DMS79 (cell line): ENCODE data around the gene RFC3.
"Not testable (repeated sequence)": the region's sequence is repeated elsewhere in the genome, so short reads cannot be mapped to it uniquely, and the experiment has no call there.

ENCODE experiments used
- DNase-seq: peaks from one replicate; lab custom pipeline; 2025; lab: John Stamatoyannopoulos, UW

Gene RFC3

DNA sequence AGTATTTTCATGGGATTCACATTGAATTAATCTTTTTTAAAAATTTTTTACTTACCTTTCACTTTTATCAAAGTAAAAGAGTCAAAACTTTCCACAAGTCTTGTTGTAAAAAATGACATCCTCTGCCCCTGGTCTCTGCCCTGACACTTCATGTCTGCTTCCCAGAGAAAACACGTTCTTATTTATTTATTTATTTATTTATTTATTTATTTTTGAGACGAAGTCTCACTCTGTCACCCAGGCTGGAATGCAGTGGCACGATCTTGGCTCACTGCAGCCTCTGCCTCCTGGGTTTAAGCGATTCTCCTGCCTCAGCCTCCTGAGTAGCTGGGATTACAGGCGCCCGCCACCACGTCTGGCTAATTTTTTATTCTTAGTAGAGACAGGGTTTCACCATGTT lies 5.1 kb upstream of the RFC3 start:
- DNase-seq, result not testable (repeated sequence)

DNA sequence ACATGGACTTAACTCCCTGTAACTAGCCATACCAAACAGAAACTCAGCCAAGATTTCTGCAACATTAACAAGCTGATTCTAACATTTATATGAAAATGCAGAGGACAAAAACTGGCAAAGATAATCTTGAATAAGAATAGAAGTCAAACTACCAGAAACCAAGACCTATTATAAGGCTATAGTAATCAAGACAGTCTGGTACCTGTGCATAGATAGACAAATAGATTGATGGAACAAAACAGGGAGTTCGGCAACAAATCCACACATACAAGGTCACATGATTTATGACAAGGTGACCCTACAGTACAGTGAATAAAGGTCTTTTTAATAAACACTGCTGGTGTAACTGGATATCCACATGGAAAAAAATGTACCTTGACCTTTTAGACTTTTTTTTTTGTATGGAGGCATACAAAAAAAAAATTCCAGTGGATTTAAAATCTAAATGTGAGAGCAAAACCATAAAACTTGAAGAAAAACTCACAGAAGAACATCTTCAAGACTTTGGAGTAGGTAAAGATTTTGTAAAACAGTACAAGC lies 2.9 kb upstream of the RFC3 start:
- DNase-seq, result no peak

DNA sequence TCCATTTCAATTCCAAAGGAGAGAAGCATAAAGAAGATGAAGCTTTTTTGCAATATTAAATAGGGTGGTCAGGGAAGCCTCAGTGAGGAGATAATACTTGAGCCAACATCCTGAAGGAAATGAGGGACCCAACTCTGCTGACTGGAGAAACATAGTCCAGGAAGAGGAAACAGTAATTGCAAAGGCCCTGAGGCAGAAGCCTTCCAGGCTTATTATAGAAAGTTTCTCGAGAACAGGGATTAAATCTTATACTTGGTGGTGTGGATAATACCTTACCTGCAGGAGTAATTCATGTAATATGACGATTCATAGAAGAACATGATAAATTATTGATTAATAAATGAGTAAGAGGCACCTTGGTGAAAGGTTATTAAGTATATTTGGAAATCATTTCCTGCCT lies 1.0 kb upstream of the RFC3 start:
- no peak for DNase-seq

DNA sequence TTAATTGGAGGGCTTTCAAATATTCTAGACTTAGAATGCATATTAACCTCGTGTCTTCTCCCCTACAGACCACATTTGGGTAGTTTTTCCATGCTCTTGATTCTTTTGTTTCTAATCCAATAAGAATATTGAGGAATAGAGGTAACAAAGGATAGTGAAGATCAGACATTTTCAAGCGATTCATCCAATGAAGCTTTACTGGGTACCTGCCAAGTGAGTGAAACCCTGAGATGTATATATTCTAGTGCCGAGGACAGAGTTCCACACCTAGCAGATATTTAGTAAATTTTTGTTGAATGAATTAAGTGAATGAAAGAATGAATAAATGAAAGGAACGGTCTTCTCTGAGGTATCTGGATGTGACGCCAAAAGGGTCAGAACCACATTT lies 442 bp upstream of the RFC3 start:
- no peak for DNase-seq

DNA sequence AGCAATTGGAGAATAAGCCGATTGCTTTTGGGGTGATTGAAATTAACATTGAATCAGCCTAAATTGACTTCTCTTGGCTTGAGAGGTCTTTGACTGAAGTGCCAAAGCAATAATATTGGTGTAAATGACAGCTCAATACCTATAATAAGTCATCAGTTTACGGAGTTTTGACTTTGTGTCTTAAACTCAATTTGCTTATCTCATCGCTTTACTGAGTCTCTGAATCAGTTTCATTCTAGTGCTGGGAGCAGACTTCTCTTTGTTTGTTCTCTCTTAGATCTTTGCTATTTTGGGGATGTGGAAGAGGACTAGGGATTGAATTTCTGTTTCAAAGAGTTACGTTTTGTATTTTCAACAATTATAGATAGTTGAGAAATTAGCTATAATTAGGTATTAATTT lies 7.1 kb downstream of the RFC3 start:
- no peak for DNase-seq

DNA sequence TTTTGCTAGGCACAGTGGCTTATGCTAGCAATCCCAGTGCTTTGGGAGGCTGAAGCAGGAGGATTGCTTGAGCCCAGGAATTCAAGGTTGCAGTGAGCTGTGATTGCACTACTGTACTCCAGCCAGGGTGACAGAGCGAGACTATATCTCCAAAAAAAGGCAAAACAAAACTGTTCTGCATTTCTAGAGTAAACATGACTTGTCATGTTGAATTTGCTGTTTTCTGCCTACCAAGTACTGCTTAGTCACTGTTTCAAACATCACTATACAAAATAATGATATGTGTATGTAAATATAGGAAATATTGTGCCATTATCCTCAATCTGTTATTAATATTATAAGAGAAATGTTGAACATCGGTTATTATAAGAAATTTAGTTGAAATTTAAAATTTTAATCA lies 9.2 kb downstream of the RFC3 start:
- no peak for DNase-seq

DNA sequence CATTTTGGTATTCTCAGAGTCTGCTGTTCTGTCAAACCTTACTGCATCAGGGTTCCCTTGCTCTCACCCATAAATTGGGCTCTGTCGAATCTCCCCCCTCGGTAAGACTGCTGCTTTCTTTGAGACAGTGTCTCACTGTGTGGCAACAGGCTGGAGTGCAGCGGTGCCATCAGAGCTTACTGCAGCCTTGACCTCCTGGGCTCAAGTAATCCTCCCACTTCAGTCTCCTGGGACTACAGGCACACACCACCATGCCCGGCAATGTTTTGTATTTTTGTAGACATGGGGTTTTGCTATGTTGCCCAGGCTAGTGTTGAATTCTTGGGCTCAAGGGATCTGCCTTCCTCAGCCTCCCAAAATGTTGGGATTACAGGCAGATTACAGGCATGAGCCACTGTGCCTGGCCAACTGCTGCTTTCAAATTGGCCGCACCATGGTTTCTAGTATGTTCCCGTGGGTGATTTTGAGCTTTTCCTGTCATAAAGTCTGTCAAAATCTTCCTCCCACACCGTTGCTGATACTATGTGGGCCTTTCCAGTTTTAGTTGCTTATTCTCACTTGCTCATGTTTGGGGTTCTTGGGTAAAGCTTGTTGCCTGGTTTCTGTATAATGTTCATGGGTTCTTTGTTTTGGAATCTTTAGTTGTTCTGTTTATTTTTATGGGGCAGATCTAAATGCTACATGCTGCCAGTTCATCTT lies 10.6 kb downstream of the RFC3 start:
- no peak for DNase-seq

DNA sequence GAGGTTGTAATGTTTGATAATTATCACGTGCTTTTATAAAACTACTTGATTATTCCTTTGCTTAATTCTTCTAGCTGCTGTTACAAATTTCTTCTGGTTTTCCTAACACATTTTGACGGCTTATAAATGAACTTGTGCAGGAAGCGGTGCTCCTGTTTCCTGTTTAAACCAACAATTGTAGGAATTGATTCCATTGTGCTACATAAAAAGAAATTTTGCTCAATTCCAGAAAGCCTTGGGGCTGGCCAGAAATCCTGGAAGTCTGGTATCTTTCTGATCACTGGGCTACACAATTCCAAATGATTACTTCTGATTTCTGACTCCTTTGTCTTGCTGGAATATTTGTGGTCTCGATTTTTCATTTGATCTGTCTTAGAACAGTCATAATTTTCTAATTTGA lies 14.9 kb downstream of the RFC3 start:
- no peak for DNase-seq

DNA sequence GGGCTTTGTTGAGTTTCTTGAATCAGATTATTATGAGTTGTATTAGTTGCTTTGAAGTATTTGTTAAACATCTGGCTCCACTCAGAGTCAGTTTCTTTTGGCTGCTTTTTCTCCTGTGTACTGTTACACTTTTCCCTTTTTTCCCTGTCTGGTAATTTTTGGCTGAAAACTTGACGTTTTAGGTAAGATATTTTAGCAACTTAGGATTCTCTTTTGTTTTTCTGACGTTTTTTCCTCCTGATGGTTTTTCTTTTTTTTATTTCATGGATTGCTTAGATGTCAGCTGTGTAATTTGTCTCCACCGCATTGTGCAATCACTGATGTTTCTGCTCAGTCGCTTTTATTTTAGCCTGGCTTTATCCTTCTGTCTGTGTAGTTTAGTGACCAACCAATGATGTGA lies 20.7 kb downstream of the RFC3 start:
- no peak for DNase-seq

DNA sequence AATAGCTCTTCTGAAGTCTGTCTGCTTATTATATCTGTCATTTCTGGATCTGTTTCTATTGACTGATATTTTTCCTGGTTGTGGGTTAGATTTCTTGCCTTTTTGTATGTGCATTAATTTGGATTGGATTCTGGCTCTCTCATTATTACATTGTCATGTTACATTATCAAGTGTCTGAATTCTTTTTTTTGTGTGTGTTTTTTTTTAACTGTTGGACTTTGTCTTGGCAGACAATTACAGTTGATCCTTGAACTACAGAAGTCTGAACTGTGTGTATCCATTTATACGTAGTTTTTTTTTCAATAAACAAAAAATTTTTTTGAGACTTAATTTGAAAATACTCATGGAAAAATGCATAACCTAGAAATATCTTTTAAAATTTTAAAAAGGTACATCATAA lies 22.5 kb downstream of the RFC3 start:
- DNase-seq, result no peak

DNA sequence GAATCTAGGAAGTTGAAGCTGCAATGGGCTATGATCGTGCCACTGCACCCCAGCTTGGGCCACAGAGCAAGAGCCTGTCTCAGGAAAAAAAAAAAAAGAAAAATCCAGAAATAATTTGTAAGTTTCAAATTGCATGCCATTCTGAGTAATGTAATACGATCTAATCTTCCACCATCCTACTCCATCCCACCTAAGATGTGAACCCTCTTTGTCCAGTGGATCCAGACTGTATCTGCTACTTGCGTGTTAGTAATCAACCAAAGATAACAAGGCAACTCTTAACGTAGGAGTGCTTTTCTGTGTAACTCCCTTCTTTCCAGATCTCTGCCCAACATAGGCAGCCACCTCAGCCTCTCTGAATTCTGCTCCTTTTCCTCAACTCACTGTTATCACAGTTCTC lies 24.3 kb downstream of the RFC3 start:
- DNase-seq, result no peak

DNA sequence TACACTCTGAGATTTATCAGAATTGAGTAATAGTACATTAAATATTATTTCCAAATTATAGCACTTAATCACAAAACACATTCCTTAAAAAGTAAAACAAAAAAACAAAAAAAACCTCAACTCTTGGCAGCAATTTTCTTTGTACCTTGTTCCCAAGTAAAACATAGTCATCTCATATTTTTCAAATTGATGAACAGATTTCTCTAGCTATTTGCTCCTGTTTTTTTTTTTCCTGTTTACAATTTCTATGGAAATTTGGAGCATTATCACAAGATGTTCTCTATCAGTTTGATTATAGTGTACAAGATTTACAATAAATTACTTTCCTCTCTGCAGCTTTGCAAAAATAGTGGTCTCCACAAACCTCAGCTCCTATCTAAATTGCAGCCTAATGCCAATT lies 25.0 kb downstream of the RFC3 start:
- no peak for DNase-seq

DNA sequence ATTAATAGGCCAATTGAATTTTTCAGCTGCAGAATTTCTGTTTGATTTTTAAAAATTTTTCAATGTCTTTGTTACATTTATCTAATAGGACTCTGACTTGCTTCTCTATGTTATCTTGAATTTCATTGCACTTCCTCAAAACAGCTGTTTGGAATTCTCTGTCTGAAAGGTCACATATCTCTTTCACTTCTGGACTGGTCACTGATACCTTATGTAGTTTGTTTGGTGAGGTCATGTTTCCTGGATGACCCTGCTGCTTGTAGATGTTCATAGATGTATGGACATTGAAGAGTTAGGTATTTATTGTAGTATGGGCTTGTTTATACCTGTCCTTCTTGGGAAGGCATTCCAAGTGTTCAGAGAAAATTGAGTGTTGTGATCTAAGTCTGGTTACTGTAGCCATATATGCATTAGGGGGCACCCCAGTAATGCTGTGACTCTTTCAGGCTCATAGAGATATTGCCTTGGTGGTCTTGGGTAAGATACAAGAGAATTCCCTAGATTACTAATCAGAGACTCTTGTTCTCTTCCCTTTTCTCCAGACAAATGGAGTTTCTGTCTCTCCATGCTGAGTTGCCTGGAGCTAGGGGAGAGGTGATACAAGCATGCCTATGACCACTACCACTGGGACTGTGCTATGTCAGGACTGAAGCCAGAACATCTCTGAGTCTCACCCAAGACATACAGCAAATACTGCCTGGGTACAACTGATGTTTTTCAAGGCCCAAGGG lies 27.8 kb downstream of the RFC3 start:
- DNase-seq, result no peak

DNA sequence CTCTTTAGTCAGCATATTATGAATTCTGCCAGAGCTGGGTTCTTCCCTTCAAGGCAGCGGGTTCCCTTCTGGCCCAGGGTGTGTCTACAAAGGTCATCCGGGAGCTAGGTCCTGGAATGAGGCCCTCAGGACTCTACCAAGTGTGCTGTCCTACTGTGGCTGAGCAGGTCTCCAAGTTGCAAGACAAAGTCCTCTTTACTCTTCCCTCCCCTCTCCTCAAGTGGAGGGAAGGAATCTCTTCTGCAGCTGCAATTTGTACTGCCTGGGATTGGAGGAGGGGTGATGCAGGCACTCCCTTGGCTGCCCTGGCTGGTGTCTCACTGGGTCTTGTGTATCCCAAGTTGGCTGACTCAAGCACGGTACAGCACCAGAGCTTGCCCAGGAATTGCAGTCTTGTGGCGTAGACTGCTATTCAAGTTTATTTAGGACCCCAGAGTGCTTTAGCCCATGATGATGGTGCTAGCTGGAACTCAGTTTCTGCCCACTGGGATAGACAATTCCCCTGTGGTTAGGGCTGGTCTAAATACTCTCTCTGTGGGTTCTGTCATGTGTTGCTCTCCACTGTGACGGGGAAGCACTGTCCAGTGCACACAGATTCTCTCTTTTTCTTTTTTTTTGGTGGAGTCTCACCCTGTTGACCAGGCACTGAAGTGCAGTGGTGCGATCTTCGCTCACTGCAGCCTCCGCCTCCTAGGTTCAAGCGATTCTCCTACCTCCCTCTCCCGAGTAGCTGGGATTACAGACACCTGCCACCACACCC lies 28.5 kb downstream of the RFC3 start:
- no peak for DNase-seq

DNA sequence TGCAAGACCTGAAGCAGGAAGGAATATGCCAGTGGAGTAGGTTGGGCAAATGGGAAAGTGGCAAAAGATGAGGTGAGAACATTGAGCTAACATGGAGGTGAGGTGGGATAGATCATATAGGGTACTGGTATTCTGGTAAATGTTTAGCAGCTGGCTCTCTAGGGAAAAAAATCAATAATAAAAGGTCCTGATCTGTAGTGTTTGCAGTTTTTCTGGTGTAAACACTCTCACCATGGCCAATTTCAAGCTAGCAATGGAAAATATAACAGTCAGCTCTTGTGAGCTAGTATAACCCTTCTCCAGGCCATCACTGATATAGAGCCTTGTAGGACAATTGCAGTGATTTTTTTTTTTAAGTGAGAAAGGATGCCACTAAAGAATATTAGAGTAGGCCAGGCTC lies 31.3 kb downstream of the RFC3 start:
- DNase-seq, result no peak

DNA sequence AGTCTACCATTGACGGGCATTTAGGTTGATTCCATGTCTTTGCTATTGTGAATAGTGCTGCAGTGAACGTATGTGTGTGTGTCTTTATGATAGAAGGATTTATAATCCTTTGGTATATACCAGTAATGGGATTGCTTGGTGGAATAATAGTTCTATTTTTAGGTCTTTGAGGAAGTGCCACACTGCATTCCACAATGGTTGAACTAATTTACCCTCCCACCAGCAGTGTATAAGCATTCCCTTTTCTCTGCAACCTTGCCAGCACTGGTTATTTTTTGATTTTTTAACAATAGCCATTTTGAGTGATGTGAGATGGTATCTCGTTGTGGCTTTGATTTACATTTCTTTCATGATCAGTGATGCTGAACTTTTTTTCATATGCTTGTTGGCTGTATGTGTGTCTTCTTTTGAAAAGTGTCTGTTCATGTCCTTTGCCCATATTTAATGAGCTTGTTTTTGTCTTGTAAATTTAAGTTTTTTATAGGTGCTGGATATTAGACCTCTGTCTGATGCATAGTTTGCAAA lies 37.5 kb downstream of the RFC3 start:
- no peak for DNase-seq

DNA sequence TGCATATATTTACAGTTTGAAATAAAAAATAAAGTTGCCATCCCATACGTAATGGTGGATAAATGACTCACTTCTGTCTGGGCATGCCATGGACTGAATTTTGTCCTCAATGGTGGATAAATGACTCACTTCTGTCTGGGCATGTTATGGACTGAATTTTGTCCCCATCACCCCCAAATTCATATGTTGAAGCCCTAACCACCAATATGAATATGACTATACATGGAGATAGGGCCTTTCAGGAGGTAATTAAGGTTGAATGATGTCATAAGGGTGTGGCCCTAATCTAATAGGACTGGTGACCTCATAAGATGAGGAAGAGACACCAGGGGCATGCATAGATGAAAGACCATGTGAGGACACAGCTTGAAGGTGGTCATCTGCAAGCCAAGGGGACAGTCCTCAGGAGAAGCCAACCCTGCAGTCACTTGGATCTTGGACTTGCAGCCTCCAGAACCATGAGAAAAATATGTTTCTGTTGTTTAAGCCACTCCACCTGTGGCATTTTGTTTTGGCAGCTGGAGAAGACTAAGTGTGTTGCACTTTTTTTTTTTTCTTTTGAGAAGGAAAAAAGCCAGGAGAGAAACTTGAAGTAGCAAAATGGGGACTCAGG lies 41.8 kb downstream of the RFC3 start:
- no peak for DNase-seq

DNA sequence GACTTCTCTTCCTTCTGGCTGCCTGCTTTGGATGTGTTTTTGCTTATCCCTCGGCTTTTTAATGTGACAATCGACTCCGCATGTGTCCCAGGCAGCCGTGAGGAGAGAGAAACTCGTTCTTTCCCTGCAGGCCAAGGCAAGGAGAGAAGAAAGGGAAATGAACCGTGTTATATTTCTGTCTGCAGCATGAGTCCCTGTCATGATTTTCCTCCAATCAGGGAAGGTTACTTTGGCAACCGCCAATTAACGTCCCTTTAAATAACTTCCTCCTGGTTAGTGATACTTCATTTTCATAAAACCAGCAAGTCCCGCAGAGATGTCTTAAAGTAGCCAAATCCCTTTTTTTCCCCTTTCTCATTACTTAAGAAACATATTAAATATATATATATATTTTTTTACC lies 42.6 kb downstream of the RFC3 start:
- DNase-seq, result no peak

DNA sequence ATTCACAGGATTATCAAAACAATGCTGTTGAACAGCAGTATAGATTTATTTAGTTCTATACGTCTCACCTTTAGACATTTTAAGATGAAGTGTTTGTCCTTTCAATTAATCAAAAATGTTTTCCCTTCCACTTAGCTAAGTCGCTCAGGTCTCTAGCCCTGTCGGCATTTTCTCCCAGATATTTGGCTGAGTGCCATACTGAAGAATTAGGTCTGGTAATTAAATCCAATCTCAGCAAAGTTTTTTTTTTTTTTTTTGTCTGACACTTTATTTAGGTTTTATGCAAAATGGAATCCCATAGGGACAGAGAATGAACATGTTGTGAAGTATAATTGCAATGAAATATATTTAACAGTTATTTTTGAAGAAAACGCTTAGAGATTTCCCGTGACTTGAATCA lies 44.1 kb downstream of the RFC3 start:
- peak; percentile 2 for DNase-seq

DNA sequence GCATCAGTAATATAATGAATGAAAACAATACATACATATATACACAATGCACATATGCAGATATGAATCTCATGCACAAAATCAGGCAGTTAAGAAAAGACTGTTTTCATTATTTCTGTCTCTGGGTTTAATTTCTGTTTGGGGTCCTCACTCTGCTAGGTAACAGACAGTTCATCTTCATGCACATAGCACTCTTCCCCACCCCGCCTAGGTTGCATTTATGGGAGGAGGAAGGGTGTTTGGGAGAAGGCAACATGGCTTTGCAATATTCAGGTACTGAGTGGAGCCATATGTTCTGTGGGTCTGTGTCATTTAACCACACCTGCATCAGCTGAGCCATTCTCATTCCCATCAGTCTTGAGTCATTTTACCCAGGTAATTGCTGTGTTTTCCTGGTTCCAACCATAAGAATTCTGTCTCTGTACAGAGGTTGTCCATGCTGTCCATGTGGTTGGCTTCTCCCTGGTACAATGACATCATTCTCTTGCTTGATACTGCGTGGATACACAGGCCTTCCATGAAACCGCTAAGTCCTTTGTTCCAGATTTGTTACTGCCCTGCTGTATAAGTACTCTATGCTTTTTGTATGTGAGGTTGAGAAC lies 45.3 kb downstream of the RFC3 start:
- DNase-seq, result no peak

DNA sequence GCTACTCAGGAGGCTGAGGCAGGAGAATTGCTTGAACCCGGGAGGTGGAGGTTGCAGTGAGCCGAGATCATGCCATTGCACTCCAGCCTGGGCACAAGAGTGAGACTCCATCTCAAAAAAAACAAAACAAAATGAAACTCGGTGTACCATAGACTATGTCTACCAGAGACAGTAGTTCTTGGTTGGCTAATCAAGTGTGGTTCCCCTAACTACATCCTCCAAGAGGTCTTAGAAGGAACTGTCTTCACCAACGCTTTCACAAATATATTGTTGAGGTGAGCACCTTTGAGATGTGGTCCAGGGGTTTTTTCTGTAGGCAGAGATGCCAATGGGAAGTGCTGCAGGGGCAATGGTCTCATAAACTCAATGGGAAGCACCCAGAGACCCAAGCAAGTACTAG lies 48.0 kb downstream of the RFC3 start:
- no peak for DNase-seq

DNA sequence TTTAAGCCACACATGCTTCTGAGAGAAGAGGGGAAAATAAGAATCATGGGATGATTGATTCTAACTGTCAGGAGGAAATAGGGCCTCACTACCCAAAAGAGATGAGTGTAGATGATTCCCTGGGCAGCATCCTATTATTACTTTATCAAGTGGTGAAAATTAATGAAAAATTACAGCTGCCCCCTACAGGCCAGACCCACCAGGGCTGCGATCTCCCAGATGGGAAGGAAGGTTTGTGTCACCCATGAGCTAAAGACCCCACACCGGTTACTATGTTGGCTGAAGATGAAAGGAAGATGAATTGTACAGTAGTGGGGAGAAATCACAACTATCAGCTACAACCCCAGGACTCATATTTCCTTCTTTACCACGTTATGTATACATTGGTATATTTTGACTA lies 49.5 kb downstream of the RFC3 start:
- DNase-seq, result no peak
